Right ventricle myocardium superior (tissue), 1 donor: ENCODE data around the gene SPIN1. TPM values are rescaled to one million over a fixed set of nuclear protein-coding genes. Genes with fewer than 3 reads are reported as not detected.

Experiments
- ATAC-seq: fragments of 200-7000 bp; cut with Tn5 transposase; one replicate; pipeline ENCODE4 v1.9.1; 2020; ENCODE audit warnings: mild to moderate bottlenecking; ENCODE audit not compliant: poor library complexity
- DNase-seq: peaks from one replicate; pipeline ENCODE4 v3.0.0-alpha.2; 2020
- intact Hi-C: fragments of 100-400 bp; cut with DNase I; formaldehyde crosslinking; loops from one replicate; pipeline ENCODE4 v1.11.2; 2022
- total RNA-seq: library from RNA; stranded (reverse); fragmentation: NEBNext Ultra II Directional; extraction: Animal tissue kit (Norgen Biotek cat#: 25700); gene quantifications from one replicate; pipeline ENCODE4 v1.2.1, GENCODE V29; 2021
- donor health status: DM: no; HTN: yes; CAD: no; lungs with severe emphysema.

SPIN1 gene
- total RNA-seq, 1 donor from 2014 or later: 44.9 TPM

- ATAC-seq (no peak), DNase-seq (no peak)
- intact Hi-C loops: no loop called here
Measured at GRCh38 chr9:88464851-88465250, 76.6 kb downstream of the SPIN1 start.

GRCh38 chr9:88468226-88468625 is 80.0 kb downstream of the SPIN1 start:
- ATAC-seq: no peak
- DNase-seq: no peak
- intact Hi-C loops: no loop called here

- ATAC-seq: peak; percentile 48
- no peak for DNase-seq
- intact Hi-C loops: no loop called here
Measured at GRCh38 chr9:88476491-88477271, 88.4 kb downstream of the SPIN1 start.

DNA sequence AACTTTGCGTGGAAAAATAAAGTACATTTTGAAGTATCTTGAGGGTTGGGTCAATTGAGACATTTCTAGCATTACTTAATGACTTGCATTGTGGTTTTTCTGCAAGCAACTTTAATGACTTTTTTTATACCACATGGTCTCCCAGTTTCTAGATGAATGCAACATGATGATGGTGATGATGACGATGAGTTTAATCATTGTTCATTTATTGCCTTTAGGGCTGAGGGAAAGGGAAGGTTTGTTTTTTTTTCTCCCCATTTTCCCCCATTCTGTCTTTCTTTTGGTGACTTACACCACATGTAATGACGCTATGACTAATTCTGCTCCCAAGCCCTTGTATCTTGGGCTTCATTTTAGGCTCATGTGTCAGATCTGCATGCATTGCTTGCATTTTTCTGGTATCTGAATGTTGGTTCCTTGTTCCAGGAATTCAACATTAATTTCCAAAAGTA is 89.1 kb downstream of the SPIN1 start:
- DNase-seq: no peak
- intact Hi-C loops: no loop called here
- no peak for ATAC-seq

DNA sequence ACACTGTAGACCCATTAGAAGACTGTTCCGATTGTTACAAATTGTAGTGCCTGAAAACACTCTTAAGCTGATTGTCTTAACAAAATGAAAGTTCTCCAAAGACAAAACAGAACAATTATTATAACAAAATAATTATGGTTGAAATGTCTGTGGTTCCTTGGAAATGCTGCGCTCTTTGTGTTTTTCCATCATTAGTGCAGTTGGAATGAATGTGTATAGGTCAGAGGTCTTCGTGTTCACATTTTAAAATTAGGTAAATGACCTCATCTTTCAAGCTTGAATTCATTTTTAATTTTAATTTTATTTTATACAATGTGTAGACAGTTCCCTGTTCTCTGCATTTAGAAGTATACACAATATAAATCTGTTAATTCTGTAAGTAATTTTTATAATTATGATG is 90.0 kb downstream of the SPIN1 start:
- intact Hi-C loops: no loop called here
- ATAC-seq (no peak), DNase-seq (no peak)

GRCh38 chr9:88481933-88482332 is 93.7 kb downstream of the SPIN1 start:
- DNase-seq (no peak), ATAC-seq (no peak)
- intact Hi-C loops: no loop called here

DNA sequence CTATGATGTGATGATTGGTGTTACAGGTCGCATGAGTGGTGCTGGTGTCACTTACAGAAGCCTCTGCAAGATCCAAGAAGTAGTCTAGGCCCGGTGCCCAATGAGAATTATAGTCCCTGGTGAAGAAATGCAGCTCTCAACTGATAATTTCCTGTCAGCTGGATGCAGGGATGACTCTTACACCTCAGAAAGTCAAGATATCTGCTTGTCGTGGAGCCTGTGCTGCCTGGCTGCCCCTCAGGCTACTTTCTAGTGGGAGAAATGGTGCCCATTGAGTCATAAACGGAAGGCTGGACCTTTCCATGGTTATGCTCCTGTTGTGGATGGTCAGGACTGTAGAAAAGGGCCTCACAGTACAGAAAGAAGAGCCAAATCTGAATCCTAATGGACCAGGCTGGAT is 99.9 kb downstream of the SPIN1 start:
- DNase-seq (no peak), ATAC-seq (no peak)
- intact Hi-C loops: no loop called here

DNA sequence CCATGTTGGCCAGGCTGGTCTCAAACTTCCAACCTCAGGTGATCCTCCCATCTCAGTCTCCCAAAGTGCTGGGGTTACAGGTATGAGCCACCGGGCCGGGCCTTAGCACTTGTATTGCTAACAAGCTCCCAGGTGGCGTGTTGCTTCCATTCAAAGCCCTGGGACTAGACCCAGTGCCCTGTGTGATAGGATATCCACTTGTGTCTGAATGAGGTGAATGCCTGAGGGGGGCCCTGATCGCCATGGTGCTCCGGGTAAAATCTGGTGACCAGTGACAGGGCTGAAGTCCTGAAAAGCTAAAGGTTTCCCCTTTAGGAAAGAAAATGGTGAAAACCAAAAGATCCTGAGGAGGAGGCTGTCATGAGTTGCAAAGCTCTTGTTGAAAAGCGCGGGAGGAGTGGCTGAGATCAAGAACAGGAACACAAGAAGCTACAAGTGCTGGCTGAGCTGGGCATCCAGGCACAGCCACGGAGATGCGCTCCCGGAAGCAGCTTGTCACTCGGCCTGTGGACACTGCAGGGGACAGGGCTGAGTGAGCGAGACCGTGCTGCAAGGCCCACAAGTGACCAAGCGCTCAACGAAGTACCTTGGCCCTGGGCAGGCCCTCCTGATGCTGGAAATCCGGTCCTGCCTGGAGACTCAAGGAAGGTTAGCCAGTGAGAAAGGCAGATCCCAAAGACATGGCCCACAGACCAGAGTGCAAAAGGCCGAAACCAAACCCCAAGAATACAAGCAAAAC is 106.9 kb downstream of the SPIN1 start:
- ATAC-seq: no peak
- intact Hi-C loops: no loop called here
- no peak for DNase-seq

- ATAC-seq (no peak), DNase-seq (no peak)
- intact Hi-C loops: no loop called here
Measured at GRCh38 chr9:88497224-88497623, 109.0 kb downstream of the SPIN1 start.

- intact Hi-C loops: no loop called here
- ATAC-seq: peak; percentile 83
- peak; percentile 67 for DNase-seq
Measured at GRCh38 chr9:88498880-88499279, 110.6 kb downstream of the SPIN1 start.

GRCh38 chr9:88501086-88501485 is 112.8 kb downstream of the SPIN1 start:
- DNase-seq: no peak
- intact Hi-C loops: no loop called here
- no peak for ATAC-seq

- intact Hi-C loops: no loop called here
- DNase-seq (no peak), ATAC-seq (no peak)
Measured at GRCh38 chr9:88502552-88503034, 114.3 kb downstream of the SPIN1 start.

DNA sequence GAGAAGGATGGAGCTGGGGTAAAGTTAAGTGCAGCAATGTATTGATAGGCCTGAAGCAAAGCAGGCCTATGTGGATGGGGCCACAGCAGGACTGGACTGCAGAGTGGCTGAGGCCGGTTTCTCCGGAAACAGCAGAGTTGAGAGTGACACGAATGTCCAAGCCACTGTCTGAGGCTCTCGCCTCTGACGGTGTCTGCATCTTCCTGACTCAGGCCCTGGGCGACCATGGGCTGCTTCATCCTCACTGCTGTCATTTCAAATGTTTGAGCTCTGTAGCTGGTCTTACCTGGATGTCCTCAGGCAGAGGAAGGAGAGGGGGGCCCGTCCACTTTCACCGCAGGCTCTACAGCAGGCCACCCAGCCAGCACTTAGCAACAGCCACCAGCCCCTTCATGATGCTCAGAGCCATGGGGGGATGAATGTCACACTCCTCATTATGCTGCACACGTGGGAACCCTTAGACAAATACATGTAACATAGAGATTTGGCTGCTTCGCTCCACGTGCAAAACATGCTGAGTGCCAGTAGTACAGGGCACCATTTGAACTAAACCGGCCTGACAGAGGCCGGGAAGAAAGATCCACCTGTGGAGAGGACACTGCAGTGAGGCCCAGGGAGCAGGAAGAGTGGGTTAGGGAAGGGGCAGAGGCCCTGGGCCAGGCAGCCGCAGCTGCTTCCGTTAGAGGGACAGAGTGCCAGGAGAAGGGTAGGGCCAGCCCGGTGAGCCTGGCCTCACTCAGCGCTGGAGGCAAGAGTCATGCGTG is 115.0 kb downstream of the SPIN1 start:
- ATAC-seq: no peak
- intact Hi-C loops: no loop called here
- DNase-seq: no peak

DNA sequence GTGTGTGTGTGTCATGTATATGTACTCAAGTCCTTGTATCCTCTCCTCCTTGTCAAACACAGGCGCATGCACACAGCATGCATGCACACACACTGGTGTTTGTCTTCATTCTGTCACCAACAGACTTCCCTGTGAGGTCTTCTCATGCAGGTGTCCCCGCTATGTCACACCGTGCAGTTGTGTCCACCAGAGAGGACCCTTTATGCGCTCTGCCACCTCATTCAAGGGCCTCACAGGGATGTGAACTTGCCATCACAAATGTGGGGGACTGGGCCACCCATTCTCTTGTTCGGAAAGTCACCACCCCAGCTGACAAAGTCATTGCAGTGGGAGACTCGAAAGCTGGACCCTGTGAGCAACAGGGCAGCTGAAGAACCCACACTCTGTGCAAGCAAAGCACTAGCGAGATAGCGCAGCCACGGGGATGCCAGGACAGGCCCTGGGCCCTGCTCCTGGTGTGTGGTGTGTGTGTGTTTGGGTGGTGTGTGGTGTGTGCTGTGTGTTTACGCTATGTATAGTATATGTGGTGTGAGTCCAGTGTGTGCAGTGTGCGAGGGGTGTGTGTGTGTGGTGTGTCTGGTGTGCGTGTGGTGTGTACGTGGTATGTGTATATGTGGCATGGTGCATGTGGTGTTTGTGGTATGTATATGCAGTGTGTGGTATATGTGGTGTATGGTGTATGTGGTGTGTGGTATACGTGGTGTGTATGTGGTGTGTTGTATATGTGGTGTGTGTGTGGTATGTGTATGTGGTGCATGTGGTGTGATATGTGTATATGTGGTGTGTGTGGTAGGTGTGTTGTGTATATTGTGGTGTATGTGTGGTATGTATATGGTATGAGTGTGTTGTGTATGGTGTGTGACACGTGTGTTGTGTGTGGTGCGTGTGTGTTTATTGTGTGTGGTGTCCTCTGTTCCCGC is 115.9 kb downstream of the SPIN1 start:
- ATAC-seq (no peak), DNase-seq (no peak)
- intact Hi-C loops: no loop called here

- intact Hi-C loops: no loop called here
- ATAC-seq: no peak
Measured at GRCh38 chr9:88508326-88508725, 120.1 kb downstream of the SPIN1 start.

DNA sequence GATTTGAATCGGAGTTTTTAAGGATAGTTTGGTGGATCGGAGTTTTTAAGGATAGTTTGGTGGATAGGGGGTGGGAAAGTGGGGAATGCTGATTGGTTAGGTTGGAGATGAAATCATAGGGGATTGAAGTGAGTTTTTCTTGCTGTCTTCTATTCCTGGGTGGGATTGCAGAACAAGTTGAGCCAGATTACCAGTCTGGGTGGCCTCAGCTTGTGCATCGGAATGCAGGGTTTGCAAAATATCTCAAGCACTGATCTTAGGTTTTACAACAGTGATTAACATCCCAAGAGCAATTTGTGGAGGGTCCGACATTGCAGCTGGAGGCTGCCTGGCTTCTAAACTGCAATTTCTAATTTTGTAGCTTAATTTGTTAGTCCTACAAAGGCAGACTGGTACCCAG is 123.7 kb downstream of the SPIN1 start:
- ATAC-seq: no peak
- intact Hi-C loops: no loop called here
- DNase-seq: no peak

More at GRCh38 chr9:88508326-88508725, 120.1 kb downstream of the SPIN1 start:
- no peak for DNase-seq

DNA sequence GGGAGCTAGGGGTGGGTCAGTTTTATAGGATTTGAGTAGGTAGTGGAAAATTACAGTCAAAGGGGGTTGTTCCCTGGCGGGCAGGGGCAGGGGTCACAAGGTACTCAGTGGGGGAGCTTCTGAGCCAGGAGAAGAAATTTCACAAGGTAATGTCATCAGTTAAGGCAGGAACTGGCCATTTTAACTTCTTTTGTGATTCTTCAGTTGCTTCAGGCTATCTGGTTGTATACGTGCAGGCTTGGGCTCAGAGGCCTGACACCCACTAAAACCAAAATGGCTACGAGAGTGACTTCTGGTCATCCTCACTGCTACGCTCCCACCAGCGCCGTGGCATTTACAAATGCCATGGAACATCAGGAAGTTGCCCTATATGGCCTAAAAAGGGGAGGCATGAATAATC is 126.0 kb downstream of the SPIN1 start:
- DNase-seq (no peak), ATAC-seq (no peak)
- intact Hi-C loops: no loop called here

- DNase-seq (no peak), ATAC-seq (no peak)
- intact Hi-C loops: no loop called here
Measured at GRCh38 chr9:88521308-88521707, 133.1 kb downstream of the SPIN1 start.
